Fibroblast of skin of scalp (primary cell): ENCODE measurements around the gene SIRPB1. TPM values are rescaled to one million over a fixed set of nuclear protein-coding genes. Genes with fewer than 3 reads are reported as not detected.
"Not testable (repeated sequence)": the region's sequence is repeated elsewhere in the genome, so short reads cannot be mapped to it uniquely, and the experiment has no call there.

ENCODE experiments used
- DNase-seq: peaks from one replicate; pipeline ENCODE4 v3.0.0-alpha.2; 2013
- polyA plus RNA-seq, 2 experiments: library from polyadenylated mRNA; unstranded; fragments of 120-200 nt; gene quantifications; one replicate each; pipeline ENCODE4 v1.2.1, GENCODE V29; 2013; ENCODE audit not compliant: insufficient read length in 2 of 2

Gene SIRPB1
- 3.4 TPM for polyA plus RNA-seq (2013, experiment 1 of 2; ENCODE audit: insufficient read length)
- polyA plus RNA-seq (2013, experiment 2 of 2; ENCODE audit: insufficient read length): 2.9 TPM

DNA sequence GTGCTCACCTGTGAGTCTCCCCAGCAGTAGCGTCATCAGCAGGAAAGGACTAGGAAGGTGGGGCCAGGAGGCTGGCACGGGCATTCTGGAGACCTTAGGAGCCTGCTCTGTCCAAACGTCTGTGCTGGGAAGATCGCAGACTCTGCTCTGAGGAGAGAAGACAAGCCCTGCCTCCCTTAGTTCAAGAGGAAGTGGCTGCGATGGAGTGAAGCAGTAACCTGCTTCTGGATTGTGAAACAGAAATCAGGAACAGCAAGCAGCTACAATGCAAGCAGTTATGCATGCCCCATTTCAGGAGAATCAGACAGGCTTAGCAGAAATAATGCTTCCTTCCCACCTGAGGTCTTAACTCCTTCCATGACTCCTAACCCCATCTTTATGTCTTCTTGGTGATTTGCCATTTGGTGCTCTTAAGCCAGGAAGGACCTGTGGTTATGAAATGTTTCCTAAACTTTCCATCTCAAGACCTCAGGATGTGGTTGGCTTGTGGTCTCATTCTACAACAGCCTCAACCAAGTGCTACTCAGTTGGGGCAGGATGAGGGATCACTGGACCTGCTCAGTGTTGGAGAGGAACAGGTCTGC is at the start of gene SIRPB1:
Gene SIRPB1, minus strand, starts transcription at position 149 of the 584 bp plus-strand sequence. Its CDS starts 65 bp downstream, at position 84.
- no peak for DNase-seq

DNA sequence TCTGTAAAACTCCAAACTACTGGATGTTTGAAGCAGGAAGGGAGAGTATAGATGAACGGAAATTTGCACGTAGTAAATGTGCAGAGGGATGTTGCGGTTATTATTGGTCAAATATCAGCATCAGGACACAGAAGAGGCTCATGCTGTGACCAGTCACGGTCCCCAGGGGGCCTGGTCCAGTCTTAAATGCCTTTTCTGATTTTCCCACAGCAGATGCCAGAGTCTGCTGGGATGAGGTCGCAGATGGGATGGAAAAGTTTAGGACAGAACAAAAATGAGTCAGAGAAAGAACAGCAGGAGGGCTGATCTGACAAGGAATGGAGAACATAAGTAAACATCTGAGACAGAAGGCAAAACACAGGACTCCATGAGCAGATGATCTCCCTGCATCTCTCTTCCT is 49.5 kb upstream of the SIRPB1 start:
- DNase-seq: peak; percentile 77

DNA sequence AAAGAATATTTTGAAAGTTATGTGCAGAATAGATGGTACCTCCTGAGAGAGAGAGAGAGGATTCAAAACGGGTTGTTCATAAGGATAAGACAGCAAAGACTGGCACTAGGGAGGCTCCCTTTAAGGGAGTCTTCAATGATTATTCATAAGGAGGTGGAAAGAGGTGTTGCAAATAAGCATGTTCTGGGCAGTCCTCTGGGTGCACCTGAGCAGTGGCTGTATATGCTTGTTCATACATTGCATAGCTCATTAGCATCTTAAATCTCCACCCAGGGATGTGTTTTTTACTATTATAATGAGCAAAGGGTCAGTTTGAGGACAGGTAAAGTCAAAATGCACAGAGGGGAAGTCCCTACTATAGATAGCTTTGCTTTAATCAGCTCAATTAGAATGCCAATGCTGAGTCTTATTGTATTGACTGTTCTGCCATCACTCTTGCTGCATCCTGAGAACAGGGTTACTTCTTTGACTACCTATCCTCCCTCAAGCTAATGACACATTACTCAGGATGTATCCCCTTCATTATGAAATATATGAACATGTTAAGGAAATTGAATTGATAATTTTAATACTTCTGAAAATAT is 47.8 kb upstream of the SIRPB1 start:
- DNase-seq: no peak

DNA sequence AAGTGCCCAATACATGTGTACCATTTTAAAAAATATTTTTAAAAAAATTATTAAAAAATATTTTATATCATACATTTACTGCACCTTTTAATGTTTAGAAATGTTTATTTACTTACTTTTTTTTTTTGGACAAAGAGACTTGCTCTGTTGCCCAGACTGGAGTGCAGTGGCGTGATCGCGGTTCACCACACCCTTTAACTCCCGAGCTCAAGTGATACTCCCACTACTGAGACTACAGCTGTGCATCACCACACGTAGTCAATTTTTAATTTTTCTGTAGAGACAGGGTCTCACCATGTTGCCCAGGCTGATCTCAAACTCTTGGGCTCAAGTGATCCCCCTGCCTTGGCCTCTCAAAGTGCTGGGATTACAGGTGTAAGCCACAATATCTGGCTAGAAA is 47.0 kb upstream of the SIRPB1 start:
- no peak for DNase-seq

DNA sequence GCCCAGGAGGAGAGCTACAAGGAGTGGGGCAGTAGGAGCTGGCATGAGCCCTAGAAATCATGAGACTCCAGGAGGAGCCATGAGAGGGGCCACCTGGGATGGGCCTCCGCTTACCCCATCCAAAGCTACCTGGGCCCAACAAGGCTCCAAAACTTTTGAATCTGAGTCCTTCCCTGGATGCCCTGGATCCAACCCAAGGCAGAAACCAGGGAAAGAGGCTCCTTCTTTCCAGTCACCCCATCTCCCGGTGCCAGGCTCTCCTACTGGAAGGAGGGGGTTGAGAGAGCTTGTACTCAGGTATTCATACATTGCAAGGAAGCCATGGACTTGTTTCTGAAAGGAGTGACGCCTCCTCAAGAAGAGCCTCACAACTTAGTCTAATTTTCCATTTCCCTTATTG is 45.5 kb upstream of the SIRPB1 start:
- DNase-seq: no peak

DNA sequence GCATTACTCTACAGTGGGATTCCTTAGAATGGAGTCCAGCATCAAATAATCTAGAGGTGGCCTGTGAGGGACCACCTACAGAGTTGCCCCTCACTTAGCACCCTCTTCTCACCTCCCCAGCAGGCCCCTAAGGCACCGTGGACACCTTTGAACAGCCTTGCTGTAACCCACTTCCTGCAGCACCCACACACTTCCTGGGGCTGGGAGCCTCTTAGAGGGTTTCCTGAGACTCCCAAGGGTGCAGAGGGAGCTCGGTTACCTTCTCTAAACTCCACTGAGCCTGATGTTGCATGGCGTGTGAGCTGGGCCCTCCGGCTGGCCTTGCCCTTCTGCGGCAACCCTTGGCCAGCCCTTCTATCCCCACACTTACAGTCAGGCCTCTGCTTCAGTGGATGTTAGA is 45.1 kb upstream of the SIRPB1 start:
- DNase-seq: no peak

DNA sequence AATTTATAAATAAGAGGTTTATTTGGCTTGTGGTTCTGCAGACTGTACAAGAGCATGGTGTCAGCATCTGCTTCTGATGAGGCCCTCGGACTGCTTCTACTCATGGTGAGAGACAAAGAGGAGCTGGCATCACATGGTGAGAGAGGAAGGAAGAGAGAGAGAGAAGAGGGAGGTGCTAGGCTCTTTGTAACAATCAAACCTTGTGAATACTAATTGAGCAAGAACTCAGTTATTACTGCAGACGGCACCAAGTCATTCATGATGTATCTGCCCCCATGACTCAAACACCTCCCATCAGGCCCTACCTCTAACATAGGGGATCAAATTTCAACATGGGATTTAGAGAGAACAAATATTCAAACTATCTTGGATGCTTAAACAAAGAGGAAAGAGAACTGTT is 44.1 kb upstream of the SIRPB1 start:
- DNase-seq: peak; percentile 2

DNA sequence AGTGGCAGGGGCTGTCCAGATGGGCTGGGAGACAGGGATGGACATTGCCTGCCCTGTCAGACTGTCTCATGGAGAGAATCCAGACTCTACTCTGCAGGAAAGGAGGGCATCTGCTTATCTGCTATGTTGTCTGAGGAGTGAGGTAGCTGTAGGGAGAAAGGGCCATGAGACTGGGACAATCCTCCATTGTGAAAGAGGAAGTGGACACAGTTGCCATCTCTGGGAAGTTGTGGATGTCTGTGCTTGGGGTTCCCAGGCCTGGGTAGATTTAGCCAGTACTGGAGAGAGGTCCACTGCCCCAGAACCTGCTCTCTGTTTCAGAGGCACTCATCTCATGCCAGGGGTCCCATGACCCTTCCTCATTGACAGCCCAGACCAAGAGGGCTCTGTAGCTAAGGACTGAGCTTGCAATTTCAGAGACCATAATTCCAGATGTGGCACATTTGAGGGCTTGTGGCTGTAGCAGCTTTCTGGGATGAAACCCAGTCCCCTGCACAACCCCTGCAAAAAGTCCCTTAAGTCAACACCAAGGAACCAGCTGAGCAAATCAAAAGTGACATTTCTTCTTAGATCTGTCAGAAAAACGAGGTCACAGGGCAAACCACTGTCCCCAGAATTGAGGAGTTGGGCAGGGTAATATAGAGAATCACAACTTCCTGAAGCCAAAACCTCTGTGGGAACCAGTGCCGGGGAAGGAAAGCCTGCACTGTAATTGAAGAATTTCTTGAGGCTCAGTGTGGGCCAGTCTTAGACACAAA is 41.9 kb upstream of the SIRPB1 start:
- DNase-seq: no peak

DNA sequence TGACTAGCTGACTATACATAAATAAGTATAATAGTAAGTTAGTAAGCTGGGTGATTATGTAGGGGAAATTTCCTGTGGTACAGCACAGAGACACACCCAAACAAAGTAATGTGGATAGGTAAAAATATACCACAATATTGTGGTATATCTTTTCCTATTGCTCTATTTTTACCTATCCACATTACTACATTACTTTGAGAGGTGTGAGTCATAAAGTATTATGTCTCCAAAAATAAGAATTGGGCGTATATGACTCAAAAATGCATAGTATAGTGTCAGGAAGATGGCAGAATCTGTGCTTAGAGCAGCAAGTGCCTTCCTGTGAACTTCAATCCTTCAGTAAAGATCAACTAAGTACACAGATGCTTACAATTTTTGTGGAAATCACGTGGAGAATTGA is 40.4 kb upstream of the SIRPB1 start:
- no peak for DNase-seq

DNA sequence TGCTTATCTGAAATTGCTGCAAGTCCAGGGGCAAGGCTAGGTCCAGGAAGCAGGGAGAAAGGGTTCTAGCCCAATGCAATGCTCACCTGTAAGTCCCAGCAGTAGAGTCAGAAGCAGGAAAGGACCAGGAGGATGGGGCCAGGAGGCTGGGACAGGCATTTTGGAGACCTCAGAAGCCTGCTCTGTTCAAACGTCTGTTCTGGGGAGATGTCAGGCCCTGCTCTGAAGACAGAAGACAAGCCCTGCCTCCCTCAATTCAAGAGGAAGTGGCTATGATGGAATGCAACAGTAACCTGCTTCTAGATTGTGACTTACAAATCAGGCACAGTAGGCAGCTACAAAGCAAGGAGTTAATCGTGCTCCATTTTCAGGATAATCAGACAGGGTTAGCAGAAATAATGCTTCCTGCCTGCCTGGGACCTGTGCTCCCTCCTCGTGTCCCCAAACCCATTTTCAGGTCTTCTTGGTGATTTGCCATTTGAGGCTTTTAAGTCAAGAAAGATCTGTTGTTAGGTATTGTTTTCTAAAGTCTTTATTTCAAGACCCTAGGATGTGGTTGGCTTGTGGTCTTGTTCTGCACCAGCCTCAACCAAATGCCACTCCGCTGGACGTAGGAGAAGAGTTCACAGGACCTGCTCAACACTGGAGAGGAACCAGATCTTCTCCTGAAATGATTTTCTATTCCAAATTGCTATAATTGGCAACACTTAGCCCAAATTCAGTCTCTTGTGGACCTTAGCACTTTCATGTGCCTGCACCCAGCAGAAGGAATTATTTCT is 37.9 kb upstream of the SIRPB1 start, which contains the start of gene SIRPG:
Gene SIRPG, minus strand, starts transcription at position 224 of the 779 bp plus-strand sequence. Its CDS starts 65 bp downstream, at position 159.
- DNase-seq: no peak

DNA sequence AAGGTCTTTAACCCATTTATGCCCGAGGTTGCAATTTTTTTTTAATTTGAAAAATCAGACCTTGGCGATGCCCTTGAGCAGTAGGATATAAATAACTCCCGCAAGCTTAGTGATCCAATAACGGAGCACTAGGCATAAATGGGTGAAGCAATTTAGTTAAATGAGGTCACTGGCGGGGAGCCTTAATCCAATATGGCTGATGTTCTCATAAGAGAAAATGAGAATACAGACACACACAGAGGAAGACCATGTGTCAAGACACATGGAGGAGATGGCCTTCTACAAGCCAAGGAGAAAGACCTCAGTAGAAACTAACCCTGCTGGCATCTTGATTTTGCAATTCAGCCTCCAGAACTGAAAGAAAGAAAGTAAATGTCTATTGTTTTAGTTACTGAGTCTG is 37.0 kb upstream of the SIRPB1 start:
- DNase-seq: no peak

DNA sequence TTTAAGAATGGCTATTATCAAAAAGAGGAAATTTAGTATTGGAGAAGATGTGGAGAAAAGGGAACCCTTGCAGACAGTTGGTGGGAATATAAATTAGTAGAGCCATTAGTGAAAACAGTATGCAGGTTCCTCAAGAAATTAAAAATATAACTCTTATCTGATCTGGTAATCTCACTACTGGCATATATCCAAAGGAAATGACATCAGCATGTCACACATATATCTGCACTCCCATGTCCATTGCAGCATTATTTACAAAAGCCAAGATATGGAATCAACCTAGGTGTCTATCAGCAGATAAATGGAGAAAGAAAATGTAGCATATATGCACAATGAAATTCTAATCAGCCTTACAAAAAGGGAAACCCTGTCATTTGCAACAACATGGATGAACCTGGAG is 35.2 kb upstream of the SIRPB1 start:
- DNase-seq: no peak

DNA sequence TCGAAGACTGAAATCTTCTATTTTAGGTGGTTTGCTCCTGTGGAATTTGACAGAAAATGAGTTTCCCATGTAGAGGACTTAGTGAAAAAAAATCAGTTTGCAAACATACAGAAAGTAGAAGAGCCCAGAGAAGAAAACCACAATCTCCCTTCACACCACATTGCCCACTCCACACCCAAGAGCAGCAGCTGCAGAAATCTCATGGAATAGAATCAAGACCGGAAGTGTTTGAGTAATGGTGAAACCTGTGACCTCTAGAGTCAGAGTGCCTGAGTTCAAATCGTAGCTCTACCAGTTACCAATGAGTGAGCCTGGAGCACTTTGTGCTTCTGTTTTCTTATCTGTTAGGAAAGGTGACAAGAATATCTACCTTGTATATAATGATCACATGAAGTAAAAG is 33.2 kb upstream of the SIRPB1 start:
- DNase-seq: no peak

DNA sequence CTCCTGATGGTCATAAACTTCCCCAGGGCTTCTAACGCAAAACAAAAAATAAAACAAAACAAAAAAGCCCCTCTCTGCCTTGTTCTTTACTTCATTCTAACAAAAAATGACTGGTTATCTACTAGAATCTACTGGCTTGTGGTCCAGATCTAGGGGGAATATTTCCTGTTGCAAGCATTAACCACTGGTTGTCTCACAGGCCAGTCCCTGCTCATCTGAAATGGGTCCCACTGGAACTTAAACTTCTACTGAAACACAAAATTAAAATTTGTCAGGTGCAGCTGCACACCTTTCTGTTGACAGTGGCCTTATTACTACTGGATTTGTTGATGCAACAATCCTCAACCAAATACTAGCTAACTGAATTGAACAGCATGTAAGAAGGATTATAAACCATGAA is 32.3 kb upstream of the SIRPB1 start:
- no peak for DNase-seq

DNA sequence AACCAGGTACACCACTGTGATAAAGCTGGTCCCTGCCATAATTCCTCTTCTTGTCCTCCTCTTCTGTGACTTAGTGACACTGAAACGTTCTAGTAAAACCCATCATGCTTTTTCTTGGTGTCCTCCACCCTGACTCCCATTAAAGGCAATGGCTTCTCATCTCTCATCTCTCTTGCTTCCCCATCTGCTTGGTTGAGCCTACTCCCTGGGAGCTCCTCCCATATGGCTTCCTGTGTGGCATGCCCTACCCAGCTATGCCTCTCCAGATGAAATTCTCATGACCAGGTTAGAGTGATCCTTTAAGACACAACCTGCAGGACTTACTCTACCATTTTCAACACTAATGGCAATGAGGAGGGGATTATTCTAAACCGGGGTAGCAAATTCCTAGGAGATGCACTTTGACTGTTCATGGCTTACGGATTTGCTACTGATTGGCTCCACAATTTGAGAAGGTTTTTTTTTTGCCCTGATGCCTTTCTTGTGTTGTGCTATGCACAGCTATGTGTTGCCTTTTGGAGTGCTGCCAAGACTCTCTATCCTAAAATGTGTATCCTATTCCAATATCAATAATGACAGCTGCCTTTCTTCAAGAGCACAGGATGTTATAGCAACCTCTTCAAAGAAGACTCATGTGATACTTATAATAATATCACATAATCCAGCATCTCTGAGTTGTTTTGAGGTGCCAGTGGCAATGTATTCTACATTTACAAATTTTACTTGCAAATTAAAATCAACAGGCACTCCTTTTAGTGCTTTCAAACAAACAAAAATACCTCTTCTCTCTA is 31.7 kb upstream of the SIRPB1 start:
- DNase-seq: no peak

DNA sequence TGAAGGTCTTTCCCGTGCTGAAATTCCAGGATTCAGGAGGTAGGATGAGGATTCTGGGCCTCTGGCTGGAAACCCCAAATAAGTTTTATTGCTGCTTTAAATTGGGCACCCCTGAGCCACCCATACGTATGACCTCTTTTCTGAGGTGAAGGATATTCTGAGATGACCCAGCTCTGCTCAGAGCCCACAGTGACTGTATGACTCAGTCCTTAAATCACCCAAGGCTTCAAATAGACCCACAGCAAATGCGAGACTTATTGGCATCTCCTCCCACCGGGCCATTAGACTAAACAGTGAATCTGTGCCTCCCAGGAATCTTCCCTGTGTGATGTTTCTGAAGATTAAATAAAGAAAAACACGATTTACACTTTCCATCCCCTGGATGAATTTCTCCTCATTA is 28.3 kb upstream of the SIRPB1 start:
- DNase-seq: no peak

DNA sequence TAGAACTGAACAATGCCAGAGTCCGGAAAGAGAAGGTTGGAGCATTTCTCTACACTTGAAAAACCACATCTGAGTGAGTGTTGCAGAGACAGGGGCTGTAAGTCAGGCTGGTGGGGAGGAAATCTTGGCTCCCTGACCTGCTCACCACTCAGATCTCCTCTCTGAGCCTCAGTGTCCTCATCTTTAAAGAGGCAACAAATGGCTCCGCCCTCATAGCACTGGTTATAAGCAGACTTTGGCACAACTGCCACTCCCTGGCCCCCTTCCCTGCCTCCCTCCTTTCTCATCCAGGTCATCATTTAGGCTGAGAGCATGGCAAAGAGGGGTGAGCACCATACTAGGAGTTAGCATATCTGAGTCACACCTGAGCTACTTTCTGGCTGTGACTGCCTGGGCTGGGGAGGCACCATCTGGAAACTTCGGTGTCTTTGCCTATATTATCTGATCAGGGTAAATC is 27.2 kb upstream of the SIRPB1 start:
- DNase-seq: no peak

DNA sequence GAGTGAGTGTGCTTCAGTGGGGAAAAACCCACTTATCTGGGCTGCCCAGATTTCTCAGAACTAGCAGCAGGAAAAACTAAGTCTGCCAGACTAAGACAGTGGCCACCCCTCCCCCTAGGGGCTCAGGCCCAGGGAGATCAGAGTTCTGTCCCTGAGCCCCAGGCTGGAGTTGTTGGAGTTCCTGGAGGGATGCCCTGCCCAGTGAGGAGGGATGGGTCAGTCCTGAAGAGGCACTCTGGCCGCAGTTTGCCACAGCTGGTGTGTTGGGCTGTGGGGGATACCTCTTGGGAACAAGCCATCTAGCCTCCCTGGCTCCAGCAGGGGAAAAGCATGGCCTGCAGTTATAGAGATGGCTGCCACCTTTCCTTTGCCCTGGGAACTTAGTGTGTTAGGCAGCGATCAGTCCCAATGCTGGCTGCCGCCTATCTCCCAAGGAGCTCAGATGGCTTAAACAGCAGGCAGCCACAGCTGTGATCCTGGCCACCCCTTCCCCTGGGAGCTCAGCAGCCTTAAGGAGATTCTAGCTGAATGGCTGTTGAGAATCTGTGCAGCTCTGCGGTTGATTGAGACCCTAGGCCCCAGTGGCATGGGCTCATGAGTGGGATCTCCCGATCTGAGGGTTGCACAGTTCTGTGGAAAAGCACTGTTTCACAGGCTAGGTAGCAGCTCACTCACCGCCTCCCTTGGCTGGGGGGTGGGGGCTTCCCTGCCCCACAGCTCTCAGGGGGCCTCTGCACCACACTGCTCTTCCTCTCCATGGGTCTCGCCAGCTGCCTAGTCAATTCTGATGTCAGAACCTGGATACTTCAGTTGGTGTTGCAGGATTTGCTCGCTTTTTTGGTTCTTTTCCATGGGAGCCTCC is 24.5 kb upstream of the SIRPB1 start:
- DNase-seq: no peak

DNA sequence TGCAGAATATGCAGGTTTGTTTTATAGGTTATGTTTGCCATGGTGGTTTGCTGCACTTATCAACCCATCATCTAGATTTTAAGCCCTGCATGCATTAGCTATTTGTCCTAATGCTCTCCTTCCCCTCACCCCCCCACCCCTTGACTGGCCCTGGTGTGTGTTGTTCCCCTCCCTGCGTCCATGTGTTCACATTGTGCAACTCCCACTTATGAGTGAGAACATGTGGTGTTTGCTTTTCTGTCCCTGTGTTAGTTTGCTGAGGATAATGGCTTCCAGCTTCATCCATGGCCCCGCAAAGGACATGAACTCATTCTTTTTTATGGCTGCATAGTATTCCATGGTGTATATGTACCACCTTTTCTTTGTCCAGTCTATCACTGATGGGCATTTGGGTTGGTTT is 18.8 kb upstream of the SIRPB1 start:
- DNase-seq: not testable (repeated sequence)

DNA sequence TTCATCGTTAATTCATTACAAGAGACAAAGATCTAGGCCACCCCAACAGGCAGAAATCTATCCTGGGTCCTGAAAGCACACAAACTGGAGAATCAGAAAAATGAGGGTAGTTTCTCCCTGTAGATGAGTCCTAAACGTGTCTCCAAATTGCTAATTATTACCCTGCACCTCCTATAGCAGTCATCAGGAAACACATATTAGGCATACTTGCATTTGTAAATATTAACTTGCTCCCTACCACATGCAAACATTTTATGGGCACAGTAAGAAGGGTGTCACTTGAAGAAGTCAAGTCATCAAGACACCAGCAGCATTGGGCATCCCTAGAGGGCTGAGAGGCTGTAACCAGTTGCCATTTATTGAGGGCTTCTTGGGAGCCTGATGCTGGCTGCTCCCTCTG is 17.9 kb upstream of the SIRPB1 start:
- DNase-seq: no peak

DNA sequence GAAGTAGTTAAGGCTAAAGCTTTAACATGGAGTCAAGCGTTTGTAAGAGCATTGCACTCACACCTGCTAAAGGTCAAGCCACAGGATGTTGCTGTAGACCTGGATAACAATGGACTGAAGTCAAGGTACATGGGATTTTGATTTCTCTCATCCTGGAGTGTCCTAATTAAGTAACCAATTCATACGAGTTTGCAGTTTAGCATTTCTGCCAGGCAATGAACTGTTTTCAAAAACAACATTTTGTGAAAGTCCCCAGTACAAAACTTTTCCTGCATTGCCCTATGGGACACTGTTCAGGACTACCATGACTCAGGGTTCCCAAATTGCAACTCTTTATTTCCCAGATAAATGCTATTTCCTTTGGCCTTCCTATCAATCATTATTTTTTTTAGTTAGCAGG is 17.4 kb upstream of the SIRPB1 start:
- no peak for DNase-seq
